GM03348 (cell line): ENCODE data around the gene TTLL5.
"Not testable (repeated sequence)": the region's sequence is repeated elsewhere in the genome, so short reads cannot be mapped to it uniquely, and the experiment has no call there.

Source experiments
- DNase-seq: peaks from one replicate; pipeline ENCODE4 v3.0.0; 2012; ENCODE audit warnings: low spot score

TTLL5 gene

DNA sequence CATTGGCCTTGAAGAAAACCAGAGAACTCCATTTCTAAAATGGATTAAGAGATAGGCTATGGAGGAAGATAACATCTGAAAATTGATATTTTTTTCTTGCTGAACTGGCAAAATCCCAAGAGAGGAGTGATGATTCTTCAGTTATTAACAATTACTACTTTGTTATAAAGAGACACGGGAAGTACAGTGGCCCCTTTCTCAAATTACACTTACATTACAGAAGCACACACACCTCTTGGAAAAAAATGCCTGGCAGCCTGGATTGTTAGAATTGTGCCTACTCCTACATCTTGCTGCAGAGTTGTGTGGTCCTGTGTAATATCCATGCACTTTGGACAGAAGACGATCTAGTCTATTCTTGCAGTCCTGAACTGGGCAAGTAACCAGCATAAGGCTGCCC is 249.0 kb downstream of the TTLL5 start:
- no peak for DNase-seq

DNA sequence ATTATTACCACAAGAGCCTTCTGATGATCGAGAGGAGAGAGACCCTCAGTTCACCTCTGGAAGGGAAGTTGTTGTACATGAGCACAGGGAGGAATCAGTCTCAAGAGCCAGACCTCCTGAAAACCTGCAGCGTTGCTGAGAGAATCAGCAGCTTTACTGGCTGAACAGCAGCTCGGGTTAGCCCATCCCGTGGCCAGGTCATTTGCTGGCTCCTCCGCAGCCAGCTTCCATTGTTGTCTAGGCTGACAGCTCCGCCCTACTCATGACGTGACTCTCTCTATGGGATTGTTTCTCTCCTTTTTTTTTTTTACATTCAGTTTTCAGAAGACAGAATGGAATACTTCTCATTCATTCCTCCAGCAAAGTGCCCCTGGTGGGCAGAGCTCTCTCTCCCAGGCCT is 250.8 kb downstream of the TTLL5 start:
- no peak for DNase-seq

DNA sequence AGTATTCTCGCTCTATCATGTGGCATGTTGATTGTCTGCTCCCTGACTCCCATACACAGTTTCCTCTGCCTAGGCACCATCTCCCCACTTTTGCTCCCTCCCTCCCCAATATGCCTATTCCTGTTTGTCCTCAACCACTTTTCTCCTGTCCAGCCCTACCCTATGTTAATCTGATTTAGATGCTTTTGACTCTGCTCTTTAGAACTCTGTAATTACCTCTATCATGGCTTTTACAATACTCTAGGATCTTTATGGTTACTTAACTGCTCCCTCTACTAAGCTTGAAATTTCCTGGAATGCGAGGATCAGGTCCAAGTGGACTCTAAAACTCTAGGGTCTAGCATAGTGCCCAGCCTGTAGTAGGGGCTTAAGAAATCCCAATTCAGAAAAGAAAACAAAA is 252.1 kb downstream of the TTLL5 start:
- no peak for DNase-seq

DNA sequence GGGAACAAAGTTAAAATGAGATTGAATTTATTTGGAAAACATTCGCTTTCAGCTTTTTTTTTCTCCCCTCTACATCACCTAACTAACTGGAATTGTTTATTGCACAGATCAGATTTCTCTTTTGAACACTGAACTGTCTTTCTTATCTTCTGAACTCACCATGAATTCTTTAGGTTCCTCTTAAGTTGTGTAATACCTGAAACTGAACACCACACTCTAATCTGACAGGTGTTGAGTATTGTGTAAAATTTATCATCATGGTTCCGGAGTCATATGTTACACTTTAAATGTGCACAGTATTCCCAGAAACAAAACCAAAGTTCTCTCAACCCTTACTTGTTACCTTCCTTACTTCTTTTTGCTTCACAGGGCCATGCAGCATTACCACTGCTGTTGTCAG is 254.0 kb downstream of the TTLL5 start:
- no peak for DNase-seq

DNA sequence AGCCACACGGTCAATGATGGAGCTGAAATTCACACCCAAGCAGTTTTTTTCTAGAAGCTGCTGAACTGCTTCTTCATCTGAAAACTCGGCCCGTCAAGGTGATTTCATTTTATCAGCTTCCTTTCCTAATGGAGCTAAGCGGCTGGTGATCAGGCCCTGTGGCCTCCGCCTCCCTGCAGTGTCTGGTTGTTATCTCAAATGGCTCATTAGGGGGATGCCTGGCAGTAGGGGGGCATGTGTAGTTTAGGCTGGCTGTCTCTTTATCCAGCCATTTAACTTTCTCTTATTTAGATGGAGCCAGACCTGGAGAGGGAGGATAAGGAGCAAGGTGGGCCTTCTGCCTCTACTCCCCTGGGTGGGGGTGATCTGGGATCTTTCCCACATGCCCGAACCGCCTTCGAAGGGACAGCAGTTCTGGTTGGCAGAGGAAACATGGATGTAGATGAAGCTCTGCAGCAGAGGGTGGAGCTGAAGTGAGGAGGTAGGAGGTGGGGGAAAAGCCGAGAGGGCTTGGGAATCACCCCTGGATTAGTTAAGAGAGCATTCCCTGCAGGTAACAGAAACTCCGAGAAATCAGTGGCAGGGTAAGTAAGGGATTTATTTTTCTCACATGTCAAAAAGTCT is 256.4 kb downstream of the TTLL5 start:
- DNase-seq: no peak

DNA sequence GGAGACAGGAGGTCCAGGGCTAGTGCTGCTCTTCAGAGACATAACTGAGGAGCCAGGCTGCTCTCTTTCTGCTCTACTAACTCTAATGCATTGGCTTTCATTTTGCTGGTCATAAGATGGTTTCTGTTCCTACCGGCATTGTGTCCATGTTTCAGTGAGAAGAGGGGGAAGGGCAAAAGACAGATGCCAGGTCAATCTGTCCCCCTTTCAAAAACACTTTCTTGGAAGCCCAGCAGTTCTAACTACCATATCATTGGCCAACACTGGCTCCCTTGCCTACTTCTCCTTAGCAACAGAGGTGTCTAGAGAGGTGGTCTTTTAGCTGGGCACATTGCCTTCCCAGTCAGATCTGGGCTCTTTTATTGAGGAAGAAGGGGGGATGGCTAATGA is 256.9 kb downstream of the TTLL5 start:
- DNase-seq: no peak

DNA sequence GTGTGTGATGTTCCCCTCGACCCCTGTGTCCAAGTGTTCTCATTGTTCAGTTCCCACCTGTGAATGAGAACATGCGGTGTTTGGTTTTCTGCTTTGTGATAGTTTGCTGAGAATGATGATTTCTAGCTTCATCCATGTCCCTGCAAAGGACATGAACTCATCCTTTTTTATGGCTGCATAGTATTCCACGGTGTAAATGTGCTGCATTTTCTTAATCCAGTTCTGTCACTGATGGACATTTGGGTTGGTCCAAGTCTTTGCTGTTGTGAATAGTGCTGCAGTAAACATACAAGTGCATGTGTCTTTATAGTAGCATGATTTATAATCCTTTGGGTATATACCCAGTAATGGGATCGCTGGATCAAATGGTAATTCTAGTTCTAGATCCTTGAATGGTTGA is 259.4 kb downstream of the TTLL5 start:
- DNase-seq: not testable (repeated sequence)

DNA sequence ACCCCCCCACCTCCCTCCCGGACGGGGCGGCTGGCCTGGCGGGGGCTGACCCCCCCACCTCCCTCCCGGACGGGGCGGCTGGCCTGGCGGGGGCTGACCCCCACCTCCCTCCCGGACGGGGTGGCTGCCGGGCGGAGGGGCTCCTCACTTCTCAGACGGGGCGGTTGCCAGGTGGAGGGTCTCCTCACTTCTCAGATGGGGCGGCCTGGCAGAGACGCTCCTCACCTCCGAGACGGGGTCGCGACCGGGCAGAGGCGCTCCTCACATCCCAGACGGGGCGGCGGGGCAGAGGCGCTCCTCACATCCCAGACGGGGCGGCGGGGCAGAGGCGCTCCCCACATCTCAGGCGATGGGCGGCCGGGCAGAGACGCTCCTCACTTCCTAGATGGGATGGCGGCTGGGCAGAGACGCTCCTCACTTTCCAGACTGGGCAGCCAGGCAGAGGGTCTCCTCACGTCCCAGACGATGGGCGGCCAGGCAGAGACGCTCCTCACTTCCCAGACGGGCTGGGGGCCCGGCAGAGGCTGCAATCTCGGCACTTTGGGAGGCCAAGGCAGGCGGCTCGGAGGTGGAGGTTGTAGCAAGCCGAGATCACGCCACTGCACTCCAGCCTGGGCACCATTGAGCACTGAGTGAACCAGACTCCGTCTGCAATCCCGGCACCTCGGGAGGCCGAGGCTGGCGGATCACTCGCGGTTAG is 264.2 kb downstream of the TTLL5 start:
- DNase-seq: not testable (repeated sequence)

DNA sequence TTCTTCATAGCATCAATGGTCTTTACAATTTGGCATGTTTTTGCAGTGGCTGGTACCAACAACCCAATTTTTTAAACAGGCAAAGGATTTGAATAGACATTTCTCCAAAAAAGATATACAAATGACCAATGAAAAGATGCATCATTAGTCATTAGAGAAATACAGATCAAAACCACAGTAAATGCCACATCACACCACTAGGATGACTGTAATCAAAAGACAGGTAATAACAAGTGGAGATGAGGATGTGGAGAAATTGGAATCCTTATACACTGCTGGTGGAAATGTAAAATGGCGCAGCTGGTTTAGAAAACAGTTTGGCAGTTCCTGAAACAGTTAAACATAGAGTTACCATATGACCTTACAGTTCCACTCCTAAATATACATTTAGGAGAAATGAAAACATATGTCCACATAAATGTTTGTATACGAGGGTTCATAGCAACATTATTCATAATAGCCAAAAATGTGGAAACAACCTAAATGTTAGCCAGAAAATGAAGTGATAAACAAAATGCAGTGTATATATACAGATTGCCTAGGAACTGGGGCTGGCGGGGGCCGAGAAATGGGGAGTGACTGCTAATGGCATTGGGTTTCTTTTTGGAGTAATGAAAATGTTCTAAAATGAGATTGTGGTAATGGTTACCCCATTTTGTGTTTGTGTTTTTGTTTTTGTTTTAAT is 265.5 kb downstream of the TTLL5 start:
- DNase-seq: no peak

DNA sequence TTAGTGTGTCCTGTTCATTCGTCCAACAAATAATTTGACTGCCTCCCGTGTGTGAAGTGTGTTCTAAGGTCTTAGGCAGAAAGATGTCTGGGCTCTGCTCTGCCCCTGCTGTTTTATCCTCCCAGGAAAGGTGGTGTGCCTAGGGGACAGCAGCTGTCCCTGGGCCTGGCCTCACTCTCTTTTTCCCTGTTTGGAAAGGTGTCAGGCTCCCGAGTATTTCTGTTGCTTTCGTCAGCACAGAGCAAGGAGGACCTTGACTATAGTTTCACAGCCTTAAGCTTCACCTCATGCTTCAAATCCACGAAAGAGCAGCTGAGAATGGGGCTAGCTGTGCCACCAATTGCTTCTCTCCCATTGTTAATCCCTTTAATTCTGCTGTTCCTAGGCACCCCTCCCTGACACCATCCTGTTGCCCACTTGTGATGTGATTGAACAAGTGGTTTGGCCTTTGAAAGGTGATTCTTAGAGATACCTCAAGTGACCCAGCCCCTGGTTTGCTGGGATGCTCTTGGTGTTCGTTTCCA is 266.6 kb downstream of the TTLL5 start:
- DNase-seq: no peak

DNA sequence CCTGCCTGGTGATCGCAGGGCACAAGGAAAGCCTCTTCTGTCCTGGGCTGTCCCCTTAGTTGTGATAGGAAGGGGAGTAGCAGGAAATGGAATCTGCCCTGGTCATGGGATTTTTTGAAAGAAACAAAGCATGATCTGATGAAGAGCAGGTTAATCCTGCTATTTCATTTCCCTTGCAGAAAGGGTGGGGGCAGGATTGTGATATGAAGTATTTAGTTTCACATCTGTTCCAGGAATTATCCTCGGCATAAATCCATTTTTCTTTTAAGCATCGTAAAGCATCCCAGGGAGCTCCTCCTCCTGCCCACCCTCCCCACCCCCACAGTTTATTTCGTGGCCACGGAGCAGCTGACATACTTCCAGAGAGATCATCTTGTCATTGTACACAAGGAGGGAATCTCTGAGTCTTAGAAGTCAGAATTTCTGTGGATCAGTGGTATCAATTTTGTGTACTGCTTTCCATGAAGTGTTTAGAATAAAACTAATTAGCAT is 267.7 kb downstream of the TTLL5 start:
- peak; percentile 14 for DNase-seq

DNA sequence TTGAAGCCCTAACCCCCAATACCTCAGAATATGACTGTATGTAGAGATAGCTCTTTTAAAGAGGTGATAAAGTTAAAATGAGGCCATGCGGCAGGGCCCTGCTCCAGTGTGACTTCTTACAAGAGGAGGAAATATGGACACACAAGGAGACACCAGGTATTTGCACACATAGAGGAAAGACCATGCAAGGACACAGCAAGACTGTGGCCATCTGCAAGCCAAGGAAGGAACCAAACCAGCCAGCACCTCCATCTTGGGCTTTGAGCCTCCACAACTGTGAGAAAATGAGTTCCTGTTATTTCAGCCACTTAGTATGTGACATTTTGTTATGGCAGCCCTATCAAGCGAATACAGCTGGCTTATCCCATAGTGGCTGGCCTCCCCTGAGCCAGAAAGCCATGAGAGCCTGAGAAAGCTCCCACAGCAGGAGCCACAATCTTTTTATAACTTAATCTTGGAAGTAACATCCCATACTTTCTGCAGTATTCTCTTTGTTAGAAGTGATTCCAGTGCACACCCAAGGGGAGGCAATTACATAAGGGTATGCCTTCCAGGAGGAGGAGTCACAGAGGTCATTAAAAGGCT is 272.8 kb downstream of the TTLL5 start:
- no peak for DNase-seq

DNA sequence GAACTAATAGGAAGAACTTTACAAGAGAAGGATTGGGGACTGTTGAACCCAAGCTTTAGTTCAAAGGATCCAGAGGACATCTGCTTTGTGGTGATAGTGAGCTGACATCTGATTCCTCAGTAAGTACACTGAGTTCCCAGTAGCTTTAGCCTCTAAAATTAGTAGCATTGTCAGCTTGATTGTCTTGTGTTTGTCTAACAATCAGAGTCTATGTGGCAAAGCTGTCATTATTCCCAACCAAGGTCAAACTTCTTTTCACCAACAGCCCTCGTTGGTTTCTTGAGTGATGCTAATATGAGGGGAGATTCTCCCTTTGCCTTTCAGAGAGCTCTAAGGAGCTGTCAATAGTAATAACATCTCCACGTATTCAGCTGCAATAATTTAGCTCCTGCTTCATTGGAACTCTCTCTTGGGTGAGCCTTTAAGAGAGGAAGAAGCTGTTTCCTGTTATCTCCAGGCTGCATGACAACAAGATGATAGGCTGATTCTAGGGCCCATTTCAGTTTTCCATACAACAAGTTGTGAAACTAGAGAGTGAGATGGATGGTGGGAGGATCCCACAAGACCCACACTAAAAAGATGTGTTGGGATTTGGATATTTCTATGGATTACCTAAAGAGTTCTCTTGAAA is 274.1 kb downstream of the TTLL5 start:
- no peak for DNase-seq

DNA sequence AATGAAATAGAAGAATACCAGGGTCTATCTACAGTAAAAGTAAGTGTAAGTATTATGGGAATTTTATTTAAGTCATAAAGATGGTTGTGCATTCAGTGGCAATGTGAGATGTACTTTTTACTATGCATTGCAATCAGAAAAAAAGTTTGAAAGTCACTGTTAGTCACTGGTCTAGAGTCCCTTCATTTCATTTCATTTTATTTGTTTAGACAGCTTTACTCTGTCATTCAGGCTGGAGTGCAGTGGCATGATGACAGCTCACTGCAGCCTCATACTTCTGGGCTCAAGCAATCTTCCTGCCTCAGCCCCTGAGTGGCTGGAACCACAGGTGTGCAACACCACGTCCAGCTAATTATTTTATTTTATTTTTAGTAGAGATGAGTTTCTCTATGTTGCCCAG is 278.2 kb downstream of the TTLL5 start:
- no peak for DNase-seq

DNA sequence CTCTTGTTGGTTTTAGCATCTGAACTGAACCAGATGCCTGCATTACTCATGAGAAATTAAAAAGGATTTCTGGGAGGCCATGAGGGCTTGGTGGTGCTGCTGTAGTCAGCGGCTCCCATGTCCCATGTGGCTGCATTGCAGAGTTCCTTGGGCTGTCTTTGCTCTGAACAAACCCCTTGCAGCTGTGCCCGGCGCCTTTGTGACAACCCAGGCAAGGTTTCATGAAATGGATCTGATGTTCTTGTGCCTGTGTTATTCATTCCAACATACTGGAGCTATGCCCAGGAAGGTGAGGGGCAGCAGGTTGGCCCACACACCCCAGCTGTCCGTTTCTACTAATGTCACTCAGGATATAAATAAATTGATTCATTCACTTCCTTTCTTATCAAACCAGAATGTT is 280.0 kb downstream of the TTLL5 start:
- DNase-seq: no peak

DNA sequence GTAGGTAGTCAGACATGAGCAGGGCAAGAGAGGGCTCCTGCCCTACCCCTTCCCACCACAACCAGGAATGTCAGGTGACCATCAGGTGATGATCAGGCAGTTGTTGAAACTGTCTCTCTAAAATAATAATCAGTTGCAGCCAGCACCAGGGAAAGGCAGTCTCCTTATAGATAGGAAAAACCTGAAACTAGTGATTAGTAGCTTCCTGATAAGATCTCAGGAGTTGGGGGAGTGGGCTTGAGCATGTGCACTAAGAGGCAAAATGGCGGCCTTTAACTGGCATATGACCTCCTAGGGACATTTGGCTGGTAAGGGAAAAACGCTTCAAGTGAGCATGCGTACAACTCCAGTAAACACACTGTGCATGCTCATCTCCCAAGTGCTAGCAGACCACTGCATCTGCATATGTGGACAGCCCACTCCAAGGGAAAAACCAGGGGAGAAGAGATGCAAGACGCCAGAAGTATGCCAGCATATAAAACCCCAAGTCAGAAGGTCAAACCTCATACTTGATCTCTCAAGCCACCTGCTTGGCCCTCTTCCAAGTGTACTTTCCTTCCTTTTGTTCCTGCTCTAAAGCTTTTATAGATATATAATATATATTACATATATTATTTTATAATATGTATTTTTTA is 283.7 kb downstream of the TTLL5 start:
- no peak for DNase-seq

DNA sequence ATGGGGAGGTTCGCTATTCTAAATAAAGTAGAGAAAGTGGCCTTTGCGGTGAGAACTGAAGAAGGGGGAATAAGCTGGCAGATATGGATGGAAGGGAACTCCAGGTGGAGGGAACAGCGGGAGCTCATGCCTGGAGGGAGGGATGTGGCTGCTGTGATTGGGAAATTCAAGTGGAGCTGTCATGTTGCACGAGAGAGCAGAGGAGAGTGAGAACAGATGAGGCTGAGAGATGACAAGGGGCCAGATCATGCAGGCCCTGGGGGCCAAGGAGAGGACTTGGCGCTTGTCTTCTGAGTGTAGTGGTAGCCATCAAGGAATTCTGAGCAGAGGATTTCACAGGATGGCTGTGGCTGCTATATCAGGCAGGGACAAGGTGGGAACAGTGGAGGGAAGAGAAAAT is 285.7 kb downstream of the TTLL5 start:
- no peak for DNase-seq

DNA sequence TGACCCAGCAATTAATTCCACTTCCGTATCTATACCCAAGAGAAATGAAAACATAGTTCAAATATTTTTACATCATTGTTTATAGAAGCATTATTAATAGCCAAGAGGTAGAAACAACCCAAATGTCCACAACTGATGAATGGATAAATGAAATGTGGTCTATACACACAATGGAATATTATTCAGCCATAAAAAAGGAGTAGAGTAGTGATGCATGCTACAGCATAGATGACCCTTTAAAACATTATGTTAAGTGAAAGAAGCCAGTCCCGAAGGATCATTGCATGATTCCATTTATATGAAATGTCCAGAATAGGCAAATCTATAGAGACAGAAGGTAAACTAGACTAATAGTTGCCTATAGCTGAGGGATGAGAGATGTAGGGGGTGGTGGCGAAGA is 291.4 kb downstream of the TTLL5 start:
- DNase-seq: no peak

DNA sequence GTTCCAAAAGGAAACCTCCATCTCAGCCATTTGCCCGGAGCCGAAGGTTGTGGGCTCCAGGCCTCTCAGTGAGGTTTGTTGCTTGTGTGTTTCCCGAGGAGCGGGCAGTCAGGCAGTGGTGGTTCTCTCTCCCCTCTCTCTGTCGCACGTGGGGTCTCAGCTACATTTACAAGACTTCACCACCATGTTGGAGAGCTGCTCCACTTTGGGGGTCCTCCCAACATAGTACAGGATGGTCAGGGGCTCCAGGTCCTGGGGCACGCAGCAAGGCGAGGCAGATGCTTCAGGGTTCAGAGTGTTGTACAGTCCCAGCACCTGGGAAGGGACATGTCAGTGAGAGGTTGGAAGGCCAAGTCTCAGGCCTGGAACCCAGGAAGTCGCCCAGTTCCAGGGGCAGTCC is 298.0 kb downstream of the TTLL5 start:
- no peak for DNase-seq

DNA sequence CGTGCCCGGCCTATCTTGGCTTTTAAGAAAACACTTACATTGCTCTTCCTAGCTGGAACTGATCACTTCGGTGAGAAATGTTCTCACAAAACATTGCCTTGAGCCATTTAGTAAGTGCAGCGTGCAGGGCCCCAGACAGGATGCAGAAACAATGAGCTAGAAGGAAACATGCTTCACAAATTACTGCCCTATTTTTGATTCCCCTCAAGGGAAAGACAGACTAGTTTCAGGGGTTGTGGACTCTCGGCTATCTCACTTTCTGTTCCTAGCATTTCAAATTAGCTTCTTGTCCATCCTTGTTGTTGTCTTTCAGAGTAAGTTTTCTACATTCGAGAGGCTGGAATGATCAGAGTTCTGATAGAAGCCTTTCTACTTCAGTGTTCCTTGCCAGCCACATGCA is 299.2 kb downstream of the TTLL5 start:
- DNase-seq: no peak

DNA sequence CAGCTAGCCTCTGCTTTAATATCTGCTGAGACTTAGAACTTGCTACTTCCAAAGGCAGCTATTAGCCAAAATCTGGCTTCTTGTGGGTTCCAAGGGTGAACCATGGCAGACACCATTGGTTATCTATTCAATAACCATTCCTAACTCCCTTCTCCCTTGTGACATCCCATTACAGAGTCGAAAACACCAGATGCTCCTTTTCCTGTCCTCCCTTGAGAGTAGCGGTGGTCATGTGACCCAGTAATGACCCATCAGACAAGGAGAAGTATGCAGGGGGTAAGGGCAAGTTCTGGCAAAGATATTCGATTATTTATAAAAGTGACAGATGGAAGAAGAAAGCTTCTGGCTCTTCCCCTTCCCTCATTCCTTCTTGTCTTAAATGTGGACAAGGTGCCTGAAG is 300.6 kb downstream of the TTLL5 start:
- no peak for DNase-seq

DNA sequence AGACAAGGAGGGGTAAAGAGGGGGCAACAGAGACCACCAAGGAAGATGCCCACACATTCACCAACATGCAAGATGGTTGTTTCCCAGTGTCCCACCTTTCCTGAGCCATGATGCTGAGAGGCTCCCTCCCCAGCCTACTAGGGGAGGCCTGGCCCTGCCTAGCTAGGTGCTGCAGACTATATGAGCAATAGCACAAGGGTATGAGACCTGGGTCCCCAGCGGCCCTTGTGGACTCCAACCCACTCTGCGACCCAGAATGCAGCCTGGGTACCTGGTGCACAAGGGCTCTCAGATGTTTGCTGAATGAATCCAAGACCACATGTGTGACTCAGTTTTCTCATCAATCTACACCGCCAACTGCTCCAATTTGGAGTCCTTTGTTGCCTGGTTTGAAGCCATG is 306.8 kb downstream of the TTLL5 start:
- no peak for DNase-seq
